Measurements from ENCODE around the gene MCF2L2.

GRCh38 chr3:183324083-183324482 is 104.3 kb downstream of the MCF2L2 start:
- no peak for TF ChIP-seq POLR2AphosphoS5 (IDR thresholded peaks at IDR 0.05; ENCODE audit: low read depth, low read length)
- no peak for TF ChIP-seq REST (IDR thresholded peaks at IDR 0.05; ENCODE audit: insufficient read depth in 1 of 2, low read depth in 2 of 2, low read length in 2 of 2)
- no peak for TF ChIP-seq FOXP2 (optimal IDR thresholded peaks at IDR 0.05; ENCODE audit: borderline replicate concordance, extremely low read depth, extremely low read length, insufficient read depth)
- TF ChIP-seq SIN3A (IDR thresholded peaks at IDR 0.05; ENCODE audit: borderline replicate concordance, insufficient read depth, low read length), result no peak
- no peak for TF ChIP-seq TAF1 (IDR thresholded peaks at IDR 0.05; ENCODE audit: borderline replicate concordance, insufficient read depth, low read length)

All from PFSK-1 (cell line).